Measurements from ENCODE around the gene UGT1A1.
A peak's percentile ranks its signal among the peaks of the same experiment; 100 is the strongest.
"Not testable (repeated sequence)": the region's sequence is repeated elsewhere in the genome, so short reads cannot be mapped to it uniquely, and the experiment has no call there.

UGT1A1 gene

GRCh38 chr2:233760043-233760442, at the start of gene UGT1A1:
UGT1A1 (plus strand) TSS chr2:233760270; CDS start chr2:233760288, 18 bp downstream.
- DNase-seq (ENCODE audit: low read depth in 2 of 2): no peak

GRCh38 chr2:233711312-233712008, 48.6 kb upstream of the UGT1A1 start:
- DNase-seq (ENCODE audit: low read depth in 2 of 2): peak; percentile 31 to 41

DNA sequence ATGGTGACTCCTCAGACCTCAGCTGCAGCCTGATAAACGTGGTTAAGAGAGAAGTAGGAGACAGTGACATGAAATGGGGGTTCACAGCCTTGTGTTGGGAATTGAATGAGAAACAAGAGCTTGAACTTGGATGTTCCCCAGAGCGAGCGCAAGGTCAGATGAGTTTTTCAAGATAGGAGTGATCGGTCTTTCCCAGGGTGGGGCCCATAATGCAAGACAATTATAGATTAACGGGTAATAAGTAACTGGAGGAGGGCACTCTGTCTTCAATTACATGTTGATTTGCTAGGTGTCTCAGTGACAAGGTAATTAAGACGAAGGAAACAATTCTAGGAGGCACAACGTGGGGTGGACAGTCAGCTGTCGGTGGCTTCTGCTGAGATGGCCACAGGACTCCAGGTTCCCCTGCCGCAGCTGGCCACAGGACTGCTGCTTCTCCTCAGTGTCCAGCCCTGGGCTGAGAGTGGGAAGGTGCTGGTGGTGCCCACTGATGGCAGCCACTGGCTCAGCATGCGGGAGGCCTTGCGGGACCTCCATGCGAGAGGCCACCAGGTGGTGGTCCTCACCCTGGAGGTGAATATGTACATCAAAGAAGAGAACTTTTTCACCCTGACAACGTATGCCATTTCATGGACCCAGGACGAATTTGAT, 47.3 kb upstream of the UGT1A1 start, which contains the start of gene UGT1A5:
Gene UGT1A5 (plus strand): TSS at position 297 of the 651 bp plus-strand sequence. CDS start 85 bp downstream, at position 382.
- DNase-seq (ENCODE audit: low read depth in 2 of 2): no peak

- no peak for DNase-seq (ENCODE audit: low read depth in 2 of 2)
Measured at GRCh38 chr2:233713262-233713615, 46.8 kb upstream of the UGT1A1 start.

- DNase-seq (ENCODE audit: low read depth in 2 of 2): no peak
Measured at GRCh38 chr2:233714121-233714520, 45.9 kb upstream of the UGT1A1 start.

GRCh38 chr2:233718552-233718951, 41.5 kb upstream of the UGT1A1 start, which contains the start of gene UGT1A4:
UGT1A4 (plus strand) TSS chr2:233718736; CDS start chr2:233718821, 85 bp downstream.
- DNase-seq (ENCODE audit: low read depth in 2 of 2): no peak

GRCh38 chr2:233728723-233729301, 31.3 kb upstream of the UGT1A1 start, which contains the start of gene UGT1A3:
UGT1A3 (plus strand) TSS chr2:233729042; CDS start chr2:233729127, 85 bp downstream.
- DNase-seq (ENCODE audit: low read depth in 2 of 2): no peak

- DNase-seq (ENCODE audit: low read depth in 2 of 2): not testable (repeated sequence)
Measured at GRCh38 chr2:233736868-233737653, 23.0 kb upstream of the UGT1A1 start.

DNA sequence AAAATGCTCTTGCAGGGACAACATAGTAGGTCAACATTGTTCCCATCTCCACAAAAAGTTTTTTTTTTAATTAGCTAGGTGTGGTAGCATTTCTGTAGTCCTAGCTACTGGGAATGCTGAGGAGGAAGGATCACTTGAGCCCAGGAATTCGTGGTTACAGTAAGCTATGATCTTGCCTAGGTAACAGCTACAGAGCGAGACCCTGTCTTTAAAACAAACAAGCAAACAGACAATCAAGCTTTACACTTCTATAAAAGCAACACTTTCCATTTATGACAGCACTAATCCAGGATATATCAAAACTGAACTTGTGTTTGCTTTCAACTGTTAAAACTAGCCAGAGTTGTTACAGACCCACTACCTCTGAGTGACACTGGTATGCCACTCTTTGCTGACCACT, 19.2 kb upstream of the UGT1A1 start:
- DNase-seq (ENCODE audit: low read depth in 2 of 2): no peak

DNA sequence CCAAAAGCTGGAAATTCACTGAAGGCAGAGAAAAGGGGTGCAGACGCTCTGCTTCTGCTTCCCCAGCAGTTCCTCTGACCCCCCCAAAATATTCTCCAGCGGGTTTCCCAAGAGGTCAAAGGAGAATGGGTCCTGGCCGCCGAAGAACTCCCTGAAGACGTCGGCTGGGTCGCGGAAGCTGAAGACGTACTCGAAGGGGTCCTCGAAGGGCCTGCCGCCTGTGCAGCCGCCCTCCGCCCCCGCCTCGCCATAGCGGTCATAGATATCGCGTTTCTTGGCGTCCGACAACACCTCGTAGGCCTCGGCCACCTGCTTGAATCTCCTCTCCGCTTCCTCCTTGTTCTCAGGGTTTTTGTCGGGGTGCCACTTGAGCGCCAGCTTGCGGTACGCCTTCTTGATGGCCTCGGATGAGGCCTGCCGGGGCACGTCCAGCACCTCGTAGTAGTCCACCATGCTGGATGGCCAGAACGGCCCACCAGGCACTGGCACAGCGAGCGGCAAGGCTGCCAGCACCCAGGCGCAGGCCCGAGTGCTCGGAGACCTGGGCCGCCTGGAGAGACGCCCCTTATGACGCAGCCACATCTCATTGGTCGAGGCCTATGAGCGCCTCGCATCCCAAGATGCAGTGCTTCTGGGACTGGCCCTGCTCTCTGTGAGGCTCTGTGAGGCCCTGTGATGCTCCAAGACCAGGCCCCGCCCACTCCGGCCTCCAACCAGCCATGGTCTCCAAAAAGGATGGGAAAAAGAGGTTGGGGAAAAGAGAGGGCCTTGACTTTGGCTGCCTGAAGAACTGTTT, 16.4 kb upstream of the UGT1A1 start:
- no peak for DNase-seq (ENCODE audit: low read depth in 2 of 2)

GRCh38 chr2:233745073-233745755, 14.9 kb upstream of the UGT1A1 start:
- no peak for DNase-seq (ENCODE audit: low read depth in 2 of 2)

GRCh38 chr2:233745838-233746237, 14.2 kb upstream of the UGT1A1 start:
- not testable (repeated sequence) for DNase-seq (ENCODE audit: low read depth in 2 of 2)

- DNase-seq (ENCODE audit: low read depth in 2 of 2): no peak
Measured at GRCh38 chr2:233746475-233747282, 13.4 kb upstream of the UGT1A1 start.

GRCh38 chr2:233747283-233747544, 12.9 kb upstream of the UGT1A1 start:
- no peak for DNase-seq (ENCODE audit: low read depth in 2 of 2)

- DNase-seq (ENCODE audit: low read depth in 2 of 2): not testable (repeated sequence)
Measured at GRCh38 chr2:233750689-233751088, 9.4 kb upstream of the UGT1A1 start.

DNA sequence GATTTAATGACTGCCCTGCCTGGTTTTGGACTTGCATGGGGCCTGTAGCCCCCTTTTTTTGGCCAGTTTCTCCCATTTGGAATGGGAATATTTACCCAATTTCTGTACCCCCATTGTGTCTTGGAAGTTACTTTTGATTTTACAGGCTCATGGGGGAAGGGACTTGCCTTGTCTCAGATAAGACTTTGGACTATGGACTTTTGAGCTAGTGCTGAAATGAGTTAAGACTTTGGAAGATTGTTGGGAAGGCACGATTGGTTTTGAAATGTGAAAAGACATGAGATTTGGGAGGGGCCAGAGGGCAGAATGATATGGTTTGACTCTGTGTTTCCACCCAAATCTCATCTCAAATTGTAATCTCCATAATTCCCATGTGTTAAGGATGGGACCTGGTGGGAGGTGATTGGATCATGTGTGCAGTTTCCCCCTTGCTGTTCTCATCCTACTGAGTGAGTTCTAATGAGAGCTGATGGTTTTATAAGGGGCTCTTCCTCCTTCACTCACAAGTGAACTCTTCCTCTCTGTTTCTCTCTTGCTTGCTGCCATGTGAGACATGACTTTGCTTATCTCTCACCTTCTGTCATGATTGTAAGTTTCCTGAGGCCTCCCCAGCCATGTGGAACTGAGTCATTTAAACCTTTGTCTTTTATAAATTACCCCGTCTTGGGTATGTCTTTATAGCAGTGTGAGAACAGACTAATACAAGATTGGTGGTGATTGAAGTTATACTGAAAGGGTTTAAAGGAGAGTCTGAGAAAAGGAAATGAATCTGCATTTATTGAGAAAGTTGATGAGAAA, 8.7 kb upstream of the UGT1A1 start:
- DNase-seq (ENCODE audit: low read depth in 2 of 2): not testable (repeated sequence)

GRCh38 chr2:233754872-233755611, 5.0 kb upstream of the UGT1A1 start:
- DNase-seq (ENCODE audit: low read depth in 2 of 2): no peak

DNA sequence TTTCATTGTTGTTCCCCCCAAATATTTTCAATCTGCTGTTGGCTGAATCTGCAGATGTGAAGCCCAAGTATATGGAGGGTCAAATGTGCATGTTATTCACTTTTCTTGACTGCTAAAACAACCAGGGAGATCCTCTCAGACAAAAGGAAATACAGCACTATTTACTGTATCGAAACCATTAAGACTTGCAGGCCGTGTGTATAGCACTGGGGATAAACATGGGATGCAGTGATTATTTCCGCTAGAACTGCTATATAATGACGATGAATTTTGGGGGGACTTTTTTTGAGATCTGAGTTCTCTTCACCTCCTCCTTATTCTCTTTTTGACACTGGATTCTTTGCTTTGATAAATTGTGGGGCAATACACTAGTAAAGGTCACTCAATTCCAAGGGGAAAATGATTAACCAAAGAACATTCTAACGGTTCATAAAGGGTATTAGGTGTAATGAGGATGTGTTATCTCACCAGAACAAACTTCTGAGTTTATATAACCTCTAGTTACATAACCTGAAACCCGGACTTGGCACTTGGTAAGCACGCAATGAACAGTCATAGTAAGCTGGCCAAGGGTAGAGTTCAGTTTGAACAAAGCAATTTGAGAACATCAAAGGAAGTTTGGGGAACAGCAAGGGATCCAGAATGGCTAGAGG, 3.5 kb upstream of the UGT1A1 start:
- DNase-seq (ENCODE audit: low read depth in 2 of 2): no peak

Measured in stimulated activated CD8-positive, alpha-beta memory T cell treated with anti-CD3 and anti-CD28 coated beads, Interleukin-7, amount 100 ng/mL, for 4 hours (primary cell).